ENCODE measurements around the gene PVALEF. TPM values are rescaled to one million over a fixed set of nuclear protein-coding genes. Genes with fewer than 3 reads are reported as not detected.

PVALEF gene
- total and polyA plus RNA-seq, 2 experiments from 2014 or later, result 0.37 to 0.86 TPM

DNA sequence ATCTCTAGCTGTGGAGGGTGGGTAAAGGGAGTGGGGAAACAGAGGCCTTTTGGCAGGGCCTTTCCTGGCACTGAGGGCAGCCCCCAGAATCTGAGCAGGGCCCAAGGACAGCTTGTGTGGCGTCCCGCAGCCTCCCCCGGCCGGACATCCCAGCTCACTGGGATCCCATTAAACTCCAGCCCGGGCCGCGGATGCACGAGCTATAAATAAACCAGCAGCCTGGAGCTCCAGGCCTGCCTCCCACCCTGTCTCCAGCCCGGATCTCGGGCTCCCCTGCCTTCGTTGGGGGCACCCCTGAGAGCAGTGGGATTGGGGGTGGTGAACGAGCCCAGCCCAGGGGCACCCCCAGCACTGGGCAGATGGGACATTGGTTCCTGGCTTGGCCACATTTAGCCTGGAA, 14.6 kb downstream of the PVALEF start:
- H3K27me3 ChIP-seq, result no peaks in the 10 kb centered on the region
- H3K4me1 ChIP-seq (ENCODE audit: low read depth), result peaks cover 12% of the 10 kb centered on the region
- TF ChIP-seq, protein P1, sequence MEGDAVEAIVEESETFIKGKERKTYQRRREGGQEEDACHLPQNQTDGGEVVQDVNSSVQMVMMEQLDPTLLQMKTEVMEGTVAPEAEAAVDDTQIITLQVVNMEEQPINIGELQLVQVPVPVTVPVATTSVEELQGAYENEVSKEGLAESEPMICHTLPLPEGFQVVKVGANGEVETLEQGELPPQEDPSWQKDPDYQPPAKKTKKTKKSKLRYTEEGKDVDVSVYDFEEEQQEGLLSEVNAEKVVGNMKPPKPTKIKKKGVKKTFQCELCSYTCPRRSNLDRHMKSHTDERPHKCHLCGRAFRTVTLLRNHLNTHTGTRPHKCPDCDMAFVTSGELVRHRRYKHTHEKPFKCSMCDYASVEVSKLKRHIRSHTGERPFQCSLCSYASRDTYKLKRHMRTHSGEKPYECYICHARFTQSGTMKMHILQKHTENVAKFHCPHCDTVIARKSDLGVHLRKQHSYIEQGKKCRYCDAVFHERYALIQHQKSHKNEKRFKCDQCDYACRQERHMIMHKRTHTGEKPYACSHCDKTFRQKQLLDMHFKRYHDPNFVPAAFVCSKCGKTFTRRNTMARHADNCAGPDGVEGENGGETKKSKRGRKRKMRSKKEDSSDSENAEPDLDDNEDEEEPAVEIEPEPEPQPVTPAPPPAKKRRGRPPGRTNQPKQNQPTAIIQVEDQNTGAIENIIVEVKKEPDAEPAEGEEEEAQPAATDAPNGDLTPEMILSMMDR (IDR thresholded peaks at IDR 0.05; ENCODE audit: low read depth, low read length), result no peak
- H3K4me3 ChIP-seq, result no peak overlapping the region
- no peaks in the 10 kb centered on the region for H3K9me3 ChIP-seq (ENCODE audit: low read depth)
- H3K27ac ChIP-seq, result peak overlapping the region; percentile 66
- DNase-seq (ENCODE audit: low read depth in 1 of 2, low spot score in 1 of 2), result peak in 1 of 2 donors; percentile 59
- no peaks in the 10 kb centered on the region for H3K36me3 ChIP-seq

DNA sequence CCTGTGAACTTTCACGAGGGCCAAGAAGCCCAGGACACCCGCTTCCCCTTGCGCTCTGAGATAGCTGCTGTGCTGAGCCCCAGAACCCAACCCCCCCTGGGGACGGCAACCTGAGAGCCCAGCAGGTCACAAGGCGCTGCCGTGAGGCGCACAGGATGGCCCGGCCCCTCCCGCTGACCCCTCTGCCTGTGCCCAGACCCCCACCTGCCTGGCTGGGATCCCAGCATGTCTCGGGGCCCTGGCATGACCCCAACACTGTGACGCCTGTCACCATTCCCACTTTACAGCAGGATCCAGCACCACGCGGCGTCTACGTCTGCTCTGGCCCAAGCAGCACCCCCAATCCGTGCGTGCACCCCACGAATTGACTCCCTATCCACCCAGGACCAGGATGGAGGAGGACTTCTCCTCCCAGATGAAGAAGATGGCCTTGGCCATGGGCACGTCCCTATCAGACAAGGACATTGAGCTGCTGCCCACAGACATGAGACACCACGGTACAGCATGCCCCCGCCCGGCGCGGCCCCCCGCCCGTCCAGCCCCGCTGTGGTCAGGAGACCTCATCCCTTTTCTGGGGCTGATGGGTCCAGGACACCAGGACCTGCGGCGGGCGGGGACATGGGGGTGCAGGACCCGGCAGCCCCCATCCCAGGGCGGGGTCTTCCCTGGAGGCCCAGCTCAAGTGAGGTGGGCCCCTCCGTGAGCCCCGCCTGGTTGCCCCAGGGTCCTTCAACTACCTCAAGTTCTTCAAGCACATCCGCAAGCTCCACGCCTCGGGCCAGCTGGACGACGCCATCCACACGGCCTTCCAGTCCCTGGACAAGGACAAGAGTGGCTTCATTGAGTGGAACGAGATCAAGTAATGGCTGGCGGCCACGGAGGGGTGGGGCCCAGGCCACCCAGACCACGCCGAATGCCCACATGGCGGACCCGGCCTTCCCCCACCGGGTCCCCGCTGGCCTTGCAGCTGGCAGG, 15.8 kb downstream of the PVALEF start:
- Histone ChIP-seq H3K9me3 (ENCODE audit: low read depth) (no peaks in the 10 kb centered on the region), H3K36me3 (no peaks in the 10 kb centered on the region), H3K4me3 (no peak overlapping the region), H3K27ac (no peak overlapping the region), H3K4me1 (ENCODE audit: low read depth) (peaks cover 12% of the 10 kb centered on the region), H3K27me3 (no peaks in the 10 kb centered on the region)
- TF ChIP-seq, protein P1 (IDR thresholded peaks at IDR 0.05; ENCODE audit: low read depth, low read length), result no peak
- DNase-seq (ENCODE audit: low read depth in 1 of 2, low spot score in 1 of 2), result no peak

DNA sequence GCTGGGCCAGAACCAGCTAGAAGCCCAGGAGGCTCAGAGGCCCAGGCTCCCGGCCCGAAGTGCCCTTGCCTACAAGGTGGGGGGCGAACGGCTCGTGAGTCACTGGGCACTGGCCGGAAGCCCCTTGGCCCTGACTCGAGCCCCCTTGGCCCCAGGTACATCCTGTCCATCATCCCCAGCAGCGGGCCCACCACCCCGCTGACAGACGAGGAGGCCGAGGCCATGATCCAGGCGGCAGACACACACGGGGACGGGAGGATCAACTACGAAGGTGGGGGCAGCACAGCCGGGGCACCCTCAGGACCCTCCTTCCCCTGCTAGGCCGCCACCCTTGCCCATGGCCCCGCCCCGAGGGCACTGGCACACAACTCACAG, 16.5 kb downstream of the PVALEF start:
- TF ChIP-seq, protein P1 (IDR thresholded peaks at IDR 0.05; ENCODE audit: low read depth, low read length), result no peak
- no peak for DNase-seq (ENCODE audit: low read depth in 1 of 2, low spot score in 1 of 2)
- no peak overlapping the region for H3K4me3 ChIP-seq
- no peaks in the 10 kb centered on the region for H3K36me3 ChIP-seq
- H3K4me1 ChIP-seq (ENCODE audit: low read depth), result peaks cover 12% of the 10 kb centered on the region
- no peaks in the 10 kb centered on the region for H3K9me3 ChIP-seq (ENCODE audit: low read depth)
- no peaks in the 10 kb centered on the region for H3K27me3 ChIP-seq
- no peak overlapping the region for H3K27ac ChIP-seq

DNA sequence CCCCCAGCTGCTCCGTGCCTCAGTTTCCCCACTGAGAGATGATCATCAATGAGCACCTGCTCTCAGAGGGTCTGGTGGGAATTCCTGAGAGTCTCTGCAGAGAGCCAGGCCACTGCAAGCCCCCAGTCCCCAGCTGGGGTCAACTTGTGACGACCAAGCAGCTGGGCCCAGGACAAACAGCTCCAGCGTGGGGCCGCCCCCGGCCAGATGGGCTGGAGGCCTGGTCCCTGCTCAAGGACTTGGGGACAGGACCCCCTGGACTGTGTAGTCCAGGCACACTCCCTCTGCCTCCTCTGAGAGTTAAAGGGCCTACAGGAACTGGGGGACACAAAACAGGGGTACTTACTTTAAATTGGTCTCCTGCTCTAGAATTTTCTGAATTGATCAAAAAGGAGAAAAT, 17.3 kb downstream of the PVALEF start:
- peaks cover 12% of the 10 kb centered on the region for H3K4me1 ChIP-seq (ENCODE audit: low read depth)
- no peak overlapping the region for H3K4me3 ChIP-seq
- TF ChIP-seq, protein P1 (IDR thresholded peaks at IDR 0.05; ENCODE audit: low read depth, low read length), result no peak
- no peaks in the 10 kb centered on the region for H3K9me3 ChIP-seq (ENCODE audit: low read depth)
- H3K27ac ChIP-seq, result no peak overlapping the region
- H3K27me3 ChIP-seq, result no peaks in the 10 kb centered on the region
- DNase-seq (ENCODE audit: low read depth in 1 of 2, low spot score in 1 of 2), result no peak
- H3K36me3 ChIP-seq, result no peaks in the 10 kb centered on the region

DNA sequence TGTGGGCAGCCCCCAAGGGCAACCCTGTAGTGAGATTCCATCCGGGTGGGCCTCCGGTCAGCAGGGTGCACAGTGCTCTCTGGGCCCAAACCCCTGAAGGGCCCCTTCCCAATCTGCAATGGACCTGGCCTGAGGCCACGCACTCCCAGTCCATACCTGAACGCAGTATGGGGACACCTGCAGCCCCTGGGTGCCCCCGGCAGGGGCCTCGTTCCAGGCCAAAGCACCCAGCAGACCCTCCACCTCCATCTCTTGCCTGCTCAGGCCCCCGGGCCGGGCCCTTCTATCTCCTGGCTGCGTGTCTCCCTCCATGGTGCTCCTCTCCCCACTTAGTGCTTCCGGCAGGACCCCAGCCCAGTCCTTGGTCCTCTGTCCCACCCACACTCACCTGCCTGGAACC, 18.0 kb downstream of the PVALEF start:
- TF ChIP-seq, protein P1 (IDR thresholded peaks at IDR 0.05; ENCODE audit: low read depth, low read length), result no peak
- H3K27me3 ChIP-seq, result no peaks in the 10 kb centered on the region
- H3K4me3 ChIP-seq, result no peak overlapping the region
- H3K4me1 ChIP-seq (ENCODE audit: low read depth), result peaks cover 12% of the 10 kb centered on the region
- H3K27ac ChIP-seq, result no peak overlapping the region
- H3K9me3 ChIP-seq (ENCODE audit: low read depth), result no peaks in the 10 kb centered on the region
- no peak for DNase-seq (ENCODE audit: low read depth in 1 of 2, low spot score in 1 of 2)
- H3K36me3 ChIP-seq, result no peaks in the 10 kb centered on the region
